Measurements from ENCODE around the gene NDUFS3. TPM values are rescaled to one million over a fixed set of nuclear protein-coding genes. Genes with fewer than 3 reads are reported as not detected.

Gene NDUFS3
- total RNA-seq, 4 donors from 2014 or later: 55.1 to 65.4 (median 61.1) TPM

DNA sequence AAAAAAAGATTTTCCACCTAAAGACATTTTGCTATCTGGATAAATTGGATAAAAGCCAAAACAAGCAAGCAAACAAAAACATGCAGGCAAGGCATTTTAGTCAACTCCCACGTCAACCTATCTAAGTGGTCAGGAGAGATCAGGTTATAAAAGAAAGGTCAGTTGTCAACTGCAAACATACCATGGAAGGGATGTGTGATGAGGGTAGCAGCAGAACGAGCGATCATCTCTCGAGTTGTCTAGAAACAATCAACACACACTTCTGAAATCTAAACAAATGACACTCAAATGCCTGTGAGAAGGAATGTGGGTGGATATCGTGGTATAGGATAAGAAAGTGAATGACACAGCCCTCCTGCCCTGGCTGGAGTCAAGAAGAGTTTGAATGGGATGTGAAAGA is 52.6 kb downstream of the NDUFS3 start:
- Histone ChIP-seq H3K27ac (no peak overlapping the region), H3K36me3 (peaks cover 4 to 93% (median 25%) of the 10 kb centered on the region in 3 donors), H3K27me3 (no peaks in the 10 kb centered on the region), H3K9me3 (no peaks in the 10 kb centered on the region), H3K4me1 (no peaks in the 10 kb centered on the region), H3K4me3 (no peak overlapping the region)
- no peak for DNase-seq (ENCODE audit: low spot score in 2 of 2)
- TF ChIP-seq, protein P1, sequence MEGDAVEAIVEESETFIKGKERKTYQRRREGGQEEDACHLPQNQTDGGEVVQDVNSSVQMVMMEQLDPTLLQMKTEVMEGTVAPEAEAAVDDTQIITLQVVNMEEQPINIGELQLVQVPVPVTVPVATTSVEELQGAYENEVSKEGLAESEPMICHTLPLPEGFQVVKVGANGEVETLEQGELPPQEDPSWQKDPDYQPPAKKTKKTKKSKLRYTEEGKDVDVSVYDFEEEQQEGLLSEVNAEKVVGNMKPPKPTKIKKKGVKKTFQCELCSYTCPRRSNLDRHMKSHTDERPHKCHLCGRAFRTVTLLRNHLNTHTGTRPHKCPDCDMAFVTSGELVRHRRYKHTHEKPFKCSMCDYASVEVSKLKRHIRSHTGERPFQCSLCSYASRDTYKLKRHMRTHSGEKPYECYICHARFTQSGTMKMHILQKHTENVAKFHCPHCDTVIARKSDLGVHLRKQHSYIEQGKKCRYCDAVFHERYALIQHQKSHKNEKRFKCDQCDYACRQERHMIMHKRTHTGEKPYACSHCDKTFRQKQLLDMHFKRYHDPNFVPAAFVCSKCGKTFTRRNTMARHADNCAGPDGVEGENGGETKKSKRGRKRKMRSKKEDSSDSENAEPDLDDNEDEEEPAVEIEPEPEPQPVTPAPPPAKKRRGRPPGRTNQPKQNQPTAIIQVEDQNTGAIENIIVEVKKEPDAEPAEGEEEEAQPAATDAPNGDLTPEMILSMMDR (IDR thresholded peaks at IDR 0.05): no peak
- no peak for TF ChIP-seq POLR2A (IDR thresholded peaks at IDR 0.05)
- TF ChIP-seq EP300 (IDR thresholded peaks at IDR 0.05): no peak
- 47 to 49% methylated on average over 5 of the region's 5 CpGs for WGBS, 2 donors

Small RNA genes within 50 kb of the gene (small RNA-seq; reads per million reads assigned to genes)
- gene RN7SL652P: not detected
- not detected for gene RNU5E-10P

Other genes starting within 250 kb of the NDUFS3 start
- under 1 TPM in 2 of 4 donors, not detected in 2; 0.21 to 0.60 TPM for gene MYBPC3, start 226.4 kb upstream of the NDUFS3 start, total RNA-seq
- 10 to 100 TPM; 18.8 to 73.5 (median 25.2) TPM for gene SPI1, start 200.5 kb upstream of the NDUFS3 start, total RNA-seq
- gene SLC39A13, start 170.5 kb upstream of the NDUFS3 start, total RNA-seq: 100 to 1,000 TPM in 3 of 4 donors, 10 to 100 TPM in 1; 91.6 to 142 (median 116) TPM
- gene PSMC3, start 152.6 kb upstream of the NDUFS3 start, total RNA-seq: 100 to 1,000 TPM; 103 to 147 (median 128) TPM
- gene RAPSN, start 129.9 kb upstream of the NDUFS3 start, total RNA-seq: 1 to 10 TPM; 2.2 to 6.7 (median 2.7) TPM
- gene CELF1, start 25.9 kb upstream of the NDUFS3 start, total RNA-seq: 100 to 1,000 TPM in 3 of 4 donors, 10 to 100 TPM in 1; 70.3 to 144 (median 127) TPM
- 100 to 1,000 TPM in 3 of 4 donors, 10 to 100 TPM in 1; 97.3 to 158 (median 137) TPM for gene PTPMT1, start 13.5 kb upstream of the NDUFS3 start, total RNA-seq
- 10 to 100 TPM; 18.0 to 20.8 (median 19.5) TPM for gene KBTBD4, start 104 bp upstream of the NDUFS3 start, total RNA-seq
- 10 to 100 TPM in 1 of 4 donors, 1 to 10 TPM in 3; 3.3 to 22.7 (median 4.1) TPM for gene FAM180B, start 7.6 kb downstream of the NDUFS3 start, total RNA-seq
- gene C1QTNF4, start 15.3 kb downstream of the NDUFS3 start, total RNA-seq: 10 to 100 TPM in 2 of 4 donors, 1 to 10 TPM in 2; 6.9 to 13.2 (median 9.2) TPM
- gene MTCH2, start 63.5 kb downstream of the NDUFS3 start, total RNA-seq: 10 to 100 TPM; 33.0 to 50.2 (median 36.3) TPM
- 1 to 10 TPM in 2 of 4 donors, under 1 TPM in 1, not detected in 1; 0.44 to 5.9 (median 4.2) TPM for gene AGBL2, start 136.3 kb downstream of the NDUFS3 start, total RNA-seq
- gene FNBP4, start 188.3 kb downstream of the NDUFS3 start, total RNA-seq: 100 to 1,000 TPM; 153 to 351 (median 199) TPM